ENCODE results near the gene ARPC4.

Gene ARPC4

DNA sequence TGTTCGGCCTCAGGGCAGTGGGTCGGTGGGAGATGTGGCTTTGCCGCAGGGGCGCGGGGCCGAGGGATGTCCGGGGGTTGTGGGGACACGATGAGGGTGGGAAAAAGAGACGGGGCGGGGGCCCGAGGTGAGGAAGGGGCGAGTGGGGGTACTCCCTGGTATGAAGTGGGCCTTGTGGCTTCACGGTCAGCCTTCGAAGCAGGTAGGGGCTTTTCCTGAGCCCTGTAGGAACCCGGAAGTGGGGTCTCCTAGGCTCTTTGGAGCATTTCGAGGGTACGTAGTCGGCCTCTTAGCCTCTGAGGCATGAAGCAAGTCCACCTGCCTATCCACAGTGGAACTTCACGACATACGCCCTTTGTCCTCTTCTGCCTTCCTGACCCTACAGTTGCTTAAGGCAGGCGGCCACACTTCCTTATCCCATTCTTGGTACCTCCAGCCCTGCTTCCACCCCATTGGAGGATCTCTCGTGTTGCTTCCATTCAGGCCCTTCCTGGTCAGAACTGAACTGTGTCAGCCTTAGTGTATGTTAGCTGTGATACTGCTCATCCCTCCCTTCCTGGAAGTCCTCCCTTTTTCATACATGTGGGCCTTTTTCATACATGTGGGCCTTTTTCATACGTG, 389 bp downstream of the ARPC4 start:
- no peak for DNase-seq (ENCODE audit: low spot score)

DNA sequence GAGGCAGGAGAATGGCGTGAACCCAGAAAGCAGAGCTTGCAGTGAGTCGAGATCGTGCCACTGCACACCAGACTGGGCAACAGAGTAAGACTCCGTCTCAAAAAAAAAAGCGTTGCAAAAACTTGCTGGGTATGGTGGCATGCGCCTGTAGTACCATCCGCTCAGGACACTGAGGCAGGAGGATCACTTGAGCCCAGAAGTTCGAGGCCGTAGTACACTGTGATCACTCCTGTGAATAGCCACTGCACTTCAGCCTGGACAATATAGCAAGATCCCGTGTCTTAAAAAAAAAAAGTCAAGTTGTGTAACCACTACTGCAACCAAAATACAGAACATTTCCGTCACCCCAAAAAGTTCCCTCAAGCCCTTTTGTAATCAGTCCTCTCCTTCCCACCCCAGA, 1.5 kb downstream of the ARPC4 start:
- DNase-seq (ENCODE audit: low spot score), result no peak

DNA sequence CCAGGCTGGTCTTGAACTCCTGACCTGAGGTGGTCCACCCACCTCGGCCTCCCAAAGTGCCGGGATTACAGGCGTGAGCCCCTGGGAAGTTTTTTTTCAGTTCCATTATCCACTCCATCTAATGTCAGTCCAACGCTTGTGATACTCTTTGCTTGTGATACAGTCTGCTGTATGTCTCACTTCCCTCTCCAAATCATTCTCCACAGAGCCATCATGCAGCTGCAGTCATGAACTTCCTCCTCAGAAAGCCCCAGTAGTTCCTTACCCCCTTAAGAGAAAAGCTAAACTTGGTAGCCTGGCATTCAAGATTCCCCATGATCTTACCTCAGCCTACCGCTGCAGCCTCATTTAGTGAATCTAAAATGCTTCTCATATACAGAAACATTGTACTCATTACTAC, 2.3 kb downstream of the ARPC4 start:
- DNase-seq (ENCODE audit: low spot score), result no peak

DNA sequence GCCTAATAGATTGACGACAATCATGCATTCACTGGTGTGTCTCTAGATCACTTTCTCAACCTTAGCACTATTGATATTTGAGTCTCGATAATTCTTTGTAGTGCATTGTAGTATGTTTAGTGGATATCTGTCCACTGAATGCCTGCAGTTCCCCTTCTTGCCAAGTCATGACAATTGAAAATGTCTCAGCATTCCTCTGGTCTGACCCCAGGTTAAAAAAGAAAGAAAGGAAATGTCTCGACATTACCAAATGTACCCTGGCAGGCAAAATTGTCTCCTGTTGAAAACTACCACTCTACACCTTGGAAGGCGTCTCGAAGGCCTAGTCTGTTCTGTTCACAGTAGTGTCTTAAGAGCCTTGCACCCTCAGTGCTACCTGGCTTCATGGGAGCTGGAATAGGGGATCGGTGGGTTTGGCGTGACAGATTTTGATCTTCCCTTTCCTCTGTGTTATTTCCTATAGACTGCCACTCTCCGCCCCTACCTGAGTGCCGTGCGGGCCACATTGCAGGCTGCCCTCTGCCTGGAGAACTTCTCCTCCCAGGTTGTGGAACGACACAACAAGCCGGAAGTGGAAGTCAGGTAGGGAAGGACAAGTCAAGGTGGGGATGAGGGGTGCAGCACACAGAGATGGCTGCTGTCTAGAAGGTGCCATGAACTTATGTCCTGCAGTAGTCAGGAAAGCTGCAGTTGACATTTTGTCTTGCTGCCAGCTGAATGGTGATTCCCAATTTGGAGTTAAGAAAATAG, 4.5 kb downstream of the ARPC4 start:
- no peak for DNase-seq (ENCODE audit: low spot score)

DNA sequence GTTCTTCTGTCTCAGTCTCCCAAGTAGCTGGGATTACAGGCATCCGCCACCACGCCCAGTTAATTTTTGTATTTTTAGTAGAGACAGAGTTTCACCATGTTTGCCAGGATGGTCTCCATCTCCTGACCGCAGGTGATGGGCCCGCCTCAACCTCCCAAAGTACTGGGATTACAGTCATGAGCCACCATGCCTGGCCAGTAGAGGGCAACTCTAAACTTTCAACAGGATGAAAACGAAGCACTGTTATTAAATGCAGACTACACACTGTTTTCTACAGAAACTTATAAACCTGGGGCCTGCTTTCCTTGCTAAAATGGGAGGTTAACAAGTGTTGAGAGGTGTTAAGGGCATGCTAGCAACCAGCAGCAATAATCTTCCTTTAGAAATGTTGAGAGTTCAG, 7.6 kb downstream of the ARPC4 start:
- DNase-seq (ENCODE audit: low spot score), result no peak

DNA sequence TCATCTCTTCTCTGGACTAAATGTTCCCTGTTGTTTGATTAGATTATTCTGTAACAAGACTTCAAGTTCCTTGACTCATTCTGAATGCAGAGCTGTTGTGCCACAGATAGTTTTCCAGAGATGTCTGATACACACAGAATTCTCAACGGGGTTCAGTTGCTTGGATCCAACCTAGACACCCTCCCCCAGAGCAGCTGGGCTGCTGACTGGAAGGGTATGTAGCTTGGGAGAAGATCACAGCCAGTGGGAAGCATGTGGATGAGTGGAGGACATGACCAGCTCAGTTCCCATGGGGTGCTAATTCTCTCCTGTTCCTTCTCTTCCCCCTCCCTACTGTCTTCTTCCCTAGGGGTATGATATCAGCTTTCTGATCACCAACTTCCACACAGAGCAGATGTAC, 10.6 kb downstream of the ARPC4 start:
- no peak for DNase-seq (ENCODE audit: low spot score)

DNA sequence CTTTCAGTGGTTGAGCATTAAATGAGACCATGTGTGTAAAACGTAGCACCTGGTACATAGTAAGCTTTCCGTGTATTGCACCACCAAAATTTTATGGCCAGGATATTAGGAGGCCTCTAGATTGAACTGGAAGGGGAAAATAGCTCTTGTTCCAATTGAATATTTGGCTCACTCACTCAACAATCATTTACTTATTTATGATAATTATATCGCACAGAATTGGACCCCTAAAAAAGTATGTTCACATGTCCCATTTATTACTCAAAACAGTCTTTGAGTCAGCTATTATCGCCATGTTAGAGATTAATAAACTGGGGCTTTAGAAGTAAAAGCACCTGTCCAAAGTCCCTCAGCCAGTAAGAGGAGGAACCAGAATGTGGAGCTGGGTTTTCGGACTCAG, 12.1 kb downstream of the ARPC4 start:
- no peak for DNase-seq (ENCODE audit: low spot score)

DNA sequence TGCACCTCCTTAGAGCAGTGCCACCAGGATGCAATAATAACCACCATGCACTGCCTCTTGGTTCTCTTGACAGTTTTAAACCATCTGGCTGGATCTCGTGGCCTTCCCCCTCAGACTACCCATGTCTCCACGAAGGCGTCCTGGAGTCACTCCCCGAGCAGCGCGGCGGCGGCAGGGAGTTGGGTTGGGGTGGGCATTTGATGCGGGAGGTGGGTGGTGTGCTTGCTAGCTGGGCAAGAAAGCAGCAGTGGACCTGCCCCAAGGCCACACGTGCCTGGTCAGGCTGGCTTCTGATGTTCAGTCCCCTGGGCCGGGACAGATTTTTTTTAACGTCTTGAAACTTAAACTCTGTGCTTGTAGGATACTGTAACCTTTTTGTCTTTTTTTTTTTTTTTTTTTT, 13.3 kb downstream of the ARPC4 start:
- no peak for DNase-seq (ENCODE audit: low spot score)

DNA sequence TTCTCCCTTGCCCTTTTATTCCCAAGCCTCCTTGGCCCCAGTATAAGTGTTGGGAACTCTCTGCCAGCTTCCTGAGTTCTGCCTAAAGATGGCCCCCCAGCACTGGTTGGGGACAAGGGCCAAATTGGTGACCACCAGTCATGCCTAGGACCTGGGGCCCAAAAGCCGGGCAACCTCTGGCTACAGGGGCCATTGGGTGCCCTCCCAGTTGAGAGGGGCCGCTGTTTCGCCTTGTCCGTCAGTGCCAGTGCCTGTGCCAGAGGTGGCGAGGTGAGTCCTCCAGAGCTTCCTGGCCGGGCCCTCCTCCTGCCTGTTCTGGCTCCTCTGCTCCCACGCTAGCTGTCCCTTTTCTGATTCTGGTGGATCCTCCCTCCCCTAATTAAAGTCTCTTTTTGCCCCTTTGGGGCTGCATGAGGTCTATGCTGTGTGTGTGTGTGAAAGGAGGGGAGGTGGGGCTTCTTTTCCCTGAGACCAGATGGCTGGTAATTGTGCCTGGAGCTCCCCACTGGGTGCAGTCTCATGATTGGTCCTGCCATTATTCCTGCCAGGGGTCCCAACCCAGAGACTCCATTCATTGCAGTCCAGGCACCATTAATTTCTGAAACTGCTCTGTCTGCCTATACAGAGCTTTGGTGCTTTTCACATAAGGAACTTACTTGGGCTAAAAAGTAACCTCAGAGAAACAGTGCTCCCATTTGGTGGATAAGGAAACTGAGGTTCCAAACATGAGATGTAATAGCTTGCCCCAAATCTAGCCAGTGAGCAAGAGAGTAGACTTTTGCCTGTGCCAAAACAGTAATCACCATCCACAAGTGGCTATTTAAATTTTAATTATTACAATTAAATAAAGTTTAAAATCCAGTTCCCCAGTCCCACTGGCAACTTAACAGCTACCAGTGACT, 14.1 kb downstream of the ARPC4 start:
- no peak for DNase-seq (ENCODE audit: low spot score)

DNA sequence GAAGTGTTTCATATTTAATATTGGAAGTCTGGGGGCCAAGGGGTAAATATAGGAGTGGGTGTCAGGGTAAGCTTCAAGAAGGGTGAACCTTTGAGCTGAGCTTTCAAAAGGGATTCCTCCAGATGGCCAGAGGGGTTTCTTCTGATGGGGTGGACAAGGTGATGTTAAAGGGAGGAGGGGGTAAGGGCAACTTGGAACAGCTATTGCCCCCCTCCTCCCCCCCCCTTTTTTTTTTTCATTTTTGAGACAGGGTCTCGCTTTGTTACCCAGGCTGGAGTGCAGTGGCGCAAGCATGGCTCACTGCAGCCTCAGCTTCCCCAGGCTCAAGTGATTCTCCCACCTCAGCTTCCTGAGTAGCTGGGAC, 15.1 kb downstream of the ARPC4 start:
- DNase-seq (ENCODE audit: low spot score), result no peak

DNA sequence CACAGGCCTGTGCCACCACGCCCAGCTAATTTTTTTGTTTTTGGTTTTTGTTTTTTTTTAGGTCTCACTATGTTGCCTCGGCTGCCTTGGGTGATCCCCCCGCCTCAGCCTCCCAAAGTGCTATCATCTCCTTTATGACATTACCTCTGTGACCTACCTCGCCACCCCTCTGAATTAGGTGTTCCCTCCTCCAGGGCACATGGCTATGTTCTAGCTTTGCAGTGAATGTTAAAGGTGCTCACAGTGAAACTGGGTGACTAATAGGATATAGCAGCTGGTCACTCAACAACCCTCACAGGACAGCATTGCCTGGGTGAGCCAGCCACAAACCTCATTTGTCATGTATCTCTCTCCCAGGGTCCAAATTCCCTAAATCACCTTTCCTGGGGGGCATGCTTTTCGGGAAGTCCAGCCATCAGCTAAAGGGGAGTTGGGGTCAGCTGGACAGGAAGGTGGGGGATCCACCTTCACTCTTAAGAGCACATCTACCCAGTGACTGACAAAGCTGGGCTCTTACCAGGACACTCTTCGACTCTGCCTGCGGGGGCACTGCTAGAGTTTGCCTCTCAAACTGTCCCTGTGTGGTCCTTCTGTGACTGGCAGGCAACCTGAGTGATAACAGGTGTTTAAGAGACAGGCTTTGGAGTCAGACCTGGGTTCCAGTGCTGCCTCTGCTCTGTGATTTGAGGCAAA, 15.6 kb downstream of the ARPC4 start:
- DNase-seq (ENCODE audit: low spot score), result no peak

DNA sequence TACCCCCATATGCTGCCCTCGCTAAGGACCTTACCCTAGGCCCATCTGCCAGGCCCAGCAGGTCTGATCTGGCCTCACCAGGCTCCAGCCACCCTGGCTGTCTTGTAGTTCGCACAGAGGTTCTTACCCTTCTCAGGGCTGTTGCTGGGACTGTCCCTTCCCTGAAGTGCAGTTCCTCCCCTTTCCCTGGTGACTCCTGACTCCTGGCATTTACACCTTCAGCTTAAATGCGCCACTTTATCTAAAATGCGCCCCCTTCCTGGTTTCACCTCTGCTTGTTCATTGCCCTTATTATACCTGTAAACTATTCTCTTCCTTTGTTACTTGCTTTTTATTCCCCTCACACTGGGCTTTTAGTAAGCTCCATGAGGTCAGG, 16.3 kb downstream of the ARPC4 start:
- no peak for DNase-seq (ENCODE audit: low spot score)

DNA sequence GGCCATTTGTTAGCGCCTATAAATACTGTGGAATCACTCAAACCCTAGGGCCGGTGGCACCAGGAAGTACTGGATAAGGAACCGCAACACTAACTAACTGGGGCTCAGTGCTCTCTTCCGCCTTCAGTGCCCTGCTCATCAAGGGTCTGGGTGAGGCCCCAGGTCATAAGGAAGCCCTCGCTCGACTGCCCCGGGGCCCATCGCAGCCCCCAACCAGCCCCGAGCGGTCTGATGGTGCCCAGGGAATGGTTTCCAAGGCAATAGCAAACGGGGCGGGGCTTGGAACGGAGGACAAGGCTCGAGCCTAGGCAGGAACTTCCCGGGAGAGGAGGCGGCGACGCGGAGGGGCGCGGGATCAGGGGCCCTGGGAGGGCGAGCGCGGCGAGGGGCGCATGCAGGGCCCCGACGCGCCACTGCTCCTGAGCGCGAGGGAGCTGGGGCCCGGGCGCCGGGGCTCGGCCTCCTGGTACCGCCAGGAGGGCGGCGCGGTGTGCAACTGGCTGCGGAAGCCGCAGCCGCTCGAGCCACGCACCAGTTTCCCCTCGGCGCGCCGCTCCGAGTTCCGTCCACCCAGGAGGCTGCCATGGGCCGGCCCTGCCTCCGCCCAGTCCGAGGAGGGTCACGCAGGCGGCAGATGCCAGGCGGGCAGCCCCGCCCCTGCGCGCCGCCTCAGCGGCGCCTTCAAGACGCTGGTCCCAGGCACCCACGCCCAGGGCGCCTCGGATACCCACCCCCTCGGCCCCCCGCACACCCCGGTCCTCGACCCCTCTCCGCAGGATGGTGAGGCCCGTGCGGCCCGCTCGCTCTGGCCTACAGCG, 16.9 kb downstream of the ARPC4 start, which contains the start of gene TTLL3:
Gene TTLL3, plus strand, starts transcription at position 648 of the 818 bp plus-strand sequence. CDS start 400 bp downstream, outside the sequence.
- DNase-seq (ENCODE audit: low spot score), result no peak

DNA sequence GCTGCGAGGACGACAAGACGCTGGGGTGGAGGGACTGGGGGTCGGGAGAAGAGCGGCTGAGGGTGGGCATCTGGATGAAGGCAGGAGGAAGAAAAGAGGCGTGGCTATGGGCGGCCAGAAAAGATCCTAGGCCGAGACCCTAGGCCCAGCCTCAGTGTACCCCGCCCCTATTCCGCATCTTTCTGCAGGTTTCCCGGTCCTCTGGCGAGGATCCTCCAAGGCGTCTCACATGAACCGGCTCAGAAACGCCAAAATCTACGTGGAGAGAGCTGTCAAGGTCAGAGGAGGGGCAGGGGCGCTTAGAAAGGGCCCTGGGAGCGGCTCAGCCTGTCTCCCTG, 17.5 kb downstream of the ARPC4 start:
- no peak for DNase-seq (ENCODE audit: low spot score)

DNA sequence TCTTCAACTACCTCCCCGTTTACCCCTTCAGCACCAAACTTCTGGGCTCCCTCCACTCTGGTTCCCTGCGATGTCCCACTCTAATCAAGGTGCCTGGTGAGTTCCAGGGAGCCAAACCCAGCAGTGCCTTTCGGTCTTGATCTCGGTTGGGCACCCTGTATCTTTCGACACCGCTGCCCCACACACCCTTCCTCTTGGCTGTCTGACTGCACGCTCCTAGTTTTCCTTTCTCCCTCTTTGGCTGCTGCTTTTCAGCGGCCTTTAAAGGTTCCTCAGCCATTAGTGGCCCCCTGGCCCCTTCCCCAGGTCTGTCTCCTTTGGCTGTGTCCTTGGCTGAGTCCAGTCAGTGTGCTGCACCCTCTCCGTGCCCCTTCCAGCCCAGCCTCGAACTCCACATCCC, 18.0 kb downstream of the ARPC4 start:
- no peak for DNase-seq (ENCODE audit: low spot score)

DNA sequence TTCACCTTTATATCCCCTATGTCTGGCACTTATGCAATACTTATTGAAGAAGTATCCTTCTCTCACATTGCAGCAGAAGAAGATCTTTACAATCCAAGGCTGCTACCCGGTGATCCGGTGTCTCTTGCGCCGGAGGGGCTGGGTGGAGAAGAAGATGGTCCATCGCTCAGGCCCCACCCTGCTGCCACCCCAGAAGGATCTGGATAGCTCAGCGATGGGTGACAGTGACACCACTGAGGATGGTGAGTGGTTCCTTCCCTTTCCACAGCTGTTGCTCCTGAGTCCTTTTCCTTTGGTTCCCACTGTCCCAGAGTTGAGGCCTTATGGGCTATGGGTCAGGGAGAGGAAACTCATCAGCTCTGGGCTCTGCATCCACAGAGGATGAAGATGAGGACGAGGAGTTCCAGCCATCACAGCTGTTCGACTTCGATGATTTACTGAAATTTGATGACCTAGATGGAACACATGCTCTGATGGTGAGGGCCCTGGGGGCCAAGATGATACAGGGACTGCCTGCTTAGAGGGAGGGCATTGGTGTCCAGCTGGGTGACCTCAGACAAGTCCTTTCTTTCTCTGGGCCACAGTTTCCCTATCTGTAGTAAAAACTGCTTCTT, 20.1 kb downstream of the ARPC4 start:
- DNase-seq (ENCODE audit: low spot score), result no peak

DNA sequence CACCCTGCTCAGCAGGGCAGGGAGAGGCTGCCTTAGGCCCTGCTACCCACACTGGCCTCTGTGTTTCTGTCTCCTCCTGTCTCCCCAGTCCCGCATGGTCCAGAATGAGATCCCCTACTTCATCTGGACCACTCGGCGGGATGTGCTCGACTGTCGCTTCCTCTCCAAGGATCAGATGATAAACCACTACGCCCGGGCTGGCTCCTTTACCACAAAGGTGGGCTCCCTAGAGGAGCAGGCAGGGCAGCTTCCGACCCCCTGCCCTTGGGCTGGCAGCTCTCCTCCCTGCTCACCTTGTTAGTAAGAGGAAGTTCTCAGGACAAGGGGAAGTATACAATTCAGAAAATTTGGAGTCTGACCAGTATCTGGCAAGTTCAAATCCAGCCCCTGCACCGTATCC, 23.1 kb downstream of the ARPC4 start:
- no peak for DNase-seq (ENCODE audit: low spot score)

DNA sequence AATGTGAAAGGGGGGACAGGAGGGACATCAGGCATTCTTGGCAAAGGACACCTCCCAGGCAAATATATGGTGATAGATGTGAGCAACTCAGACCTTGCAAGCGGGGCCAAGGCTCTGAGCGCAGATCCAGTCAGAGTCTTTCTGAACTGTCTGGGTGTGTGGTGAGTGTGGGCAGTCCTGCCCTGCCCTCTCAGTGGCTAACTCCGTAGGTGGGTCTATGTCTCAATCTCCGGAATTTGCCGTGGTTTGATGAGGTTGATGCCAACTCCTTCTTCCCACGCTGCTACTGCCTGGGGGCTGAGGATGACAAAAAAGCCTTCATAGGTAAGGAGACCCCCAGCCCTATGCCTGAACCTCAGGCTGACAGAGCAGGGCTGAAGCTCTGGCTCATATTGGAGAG, 24.6 kb downstream of the ARPC4 start:
- no peak for DNase-seq (ENCODE audit: low spot score)

DNA sequence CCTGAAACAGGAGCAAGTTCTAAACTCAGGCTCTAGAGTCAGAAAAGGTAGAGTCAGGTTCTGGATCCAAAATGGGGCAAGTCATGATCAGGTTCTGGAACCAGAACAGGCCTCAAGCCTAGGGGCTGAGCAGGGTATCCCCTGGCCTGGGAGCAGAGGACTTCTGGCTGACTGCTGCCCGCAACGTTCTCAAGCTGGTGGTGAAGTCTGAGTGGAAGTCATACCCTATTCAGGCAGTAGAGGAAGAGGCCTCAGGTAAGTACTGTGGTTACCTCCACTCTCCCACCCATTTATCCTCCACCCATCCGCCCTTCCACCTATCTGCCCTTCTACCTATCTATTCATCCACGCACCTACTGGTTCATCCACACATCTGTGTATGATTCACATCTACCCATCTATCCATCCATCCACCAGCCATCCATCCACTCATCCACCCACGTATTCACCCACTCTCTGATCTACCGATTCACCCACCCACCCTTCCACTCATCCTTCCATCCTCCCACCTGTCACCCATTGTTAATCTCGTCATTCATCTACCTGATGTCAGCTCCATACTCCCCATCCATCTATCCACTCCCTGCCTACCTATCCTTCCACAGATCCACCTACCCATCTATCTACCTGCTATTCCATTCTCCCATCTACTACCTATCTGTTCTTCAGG, 25.9 kb downstream of the ARPC4 start:
- no peak for DNase-seq (ENCODE audit: low spot score)

DNA sequence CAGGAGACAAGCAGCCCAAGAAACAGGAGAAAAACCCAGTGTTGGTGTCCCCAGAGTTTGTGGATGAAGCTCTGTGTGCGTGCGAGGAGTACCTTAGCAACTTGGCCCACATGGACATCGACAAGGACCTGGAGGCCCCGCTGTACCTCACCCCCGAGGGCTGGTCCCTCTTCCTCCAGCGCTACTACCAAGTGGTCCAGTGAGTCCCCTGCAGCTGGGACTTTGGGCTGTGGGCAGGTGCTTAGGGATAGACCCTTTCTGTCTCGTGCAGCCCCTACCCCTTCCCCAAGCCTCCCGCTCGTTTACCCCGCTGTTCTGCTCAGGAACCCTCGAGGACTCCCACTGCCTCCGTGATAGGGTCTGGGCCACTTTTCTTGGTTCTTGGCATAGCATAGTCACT, 27.7 kb downstream of the ARPC4 start:
- no peak for DNase-seq (ENCODE audit: low spot score)

DNA sequence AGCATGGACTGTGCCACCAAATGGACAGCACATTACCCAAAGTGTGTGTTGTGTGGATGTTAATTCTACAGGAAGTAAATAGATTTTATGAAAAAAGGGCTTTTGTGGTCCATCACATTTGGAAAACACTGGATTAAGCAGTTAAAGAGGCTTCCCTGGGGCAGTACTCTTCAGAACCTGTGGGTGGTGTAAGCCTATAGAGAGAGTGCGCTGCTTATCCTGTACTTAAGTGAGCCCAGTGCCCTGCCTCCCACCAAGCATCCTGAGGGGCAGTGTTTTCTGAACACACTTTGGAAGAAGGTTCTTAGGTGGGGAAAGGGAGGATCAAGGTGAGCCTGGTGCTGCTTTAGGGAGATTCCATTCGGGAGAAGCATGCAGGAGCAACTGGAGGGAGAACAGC, 28.1 kb downstream of the ARPC4 start:
- no peak for DNase-seq (ENCODE audit: low spot score)
